Measurements from ENCODE around the gene CDH7.

- no peak for TF ChIP-seq TCF12 (IDR thresholded peaks at IDR 0.05; ENCODE audit: low read depth)
- TF ChIP-seq USF1 (IDR thresholded peaks at IDR 0.05): no peak
- TF ChIP-seq FOXM1 (IDR thresholded peaks at IDR 0.05; ENCODE audit: borderline replicate concordance, low read depth): no peak
- TF ChIP-seq MAX (IDR thresholded peaks at IDR 0.05): no peak
- TF ChIP-seq EP300 (IDR thresholded peaks at IDR 0.05; ENCODE audit: borderline replicate concordance): no peak
- no peak for TF ChIP-seq RAD21 (IDR thresholded peaks at IDR 0.05; ENCODE audit: low read depth)
- no peak for TF ChIP-seq CEBPB (IDR thresholded peaks at IDR 0.05)
- TF ChIP-seq TEAD4 (IDR thresholded peaks at IDR 0.05): no peak
- no peak for TF ChIP-seq CREB1 (IDR thresholded peaks at IDR 0.05; ENCODE audit: low read depth)
- no peak for TF ChIP-seq TAF1 (IDR thresholded peaks at IDR 0.05; ENCODE audit: low read depth)
- no peak for TF ChIP-seq YY1 (IDR thresholded peaks at IDR 0.05; ENCODE audit: low read depth)
These were observed 44.2 kb upstream of the CDH7 start for GRCh38 chr18:65706646-65707045.

Data from Ishikawa (cell line).